ENCODE results near the gene AKAP13. TPM values are rescaled to one million over a fixed set of nuclear protein-coding genes. Genes with fewer than 3 reads are reported as not detected.
"Not testable (repeated sequence)": the region's sequence is repeated elsewhere in the genome, so short reads cannot be mapped to it uniquely, and the experiment has no call there.

The AKAP13 gene
- polyA plus RNA-seq, 3 donors, result 82.8 to 94.8 (median 88.1) TPM

GRCh38 chr15:85347264-85348047, 32.9 kb upstream of the AKAP13 start:
- DNase-seq, result not testable (repeated sequence)

GRCh38 chr15:85348048-85348766, 32.2 kb upstream of the AKAP13 start:
- DNase-seq, result not testable (repeated sequence)

- not testable (repeated sequence) for DNase-seq
Observed at GRCh38 chr15:85349062-85349461, 31.3 kb upstream of the AKAP13 start.

DNA sequence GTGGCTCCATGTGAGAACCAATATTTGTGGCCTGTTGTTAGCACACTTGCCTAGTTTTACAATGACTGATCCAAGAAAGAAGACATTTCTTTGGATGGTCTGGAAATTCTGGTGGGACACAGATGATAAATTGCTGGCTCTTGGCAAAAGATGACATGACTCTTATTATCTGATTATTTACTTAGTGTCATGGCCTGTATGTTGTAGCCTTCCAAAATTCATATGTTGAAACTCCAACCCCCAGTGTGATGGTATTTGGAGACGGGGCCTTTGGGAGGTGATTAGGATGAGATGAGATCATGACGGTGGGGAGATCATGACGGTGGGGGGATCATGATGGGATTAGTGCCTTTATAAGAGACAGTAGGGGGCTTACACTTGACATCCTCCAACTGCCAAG, 30.0 kb upstream of the AKAP13 start:
- no peak for DNase-seq

DNA sequence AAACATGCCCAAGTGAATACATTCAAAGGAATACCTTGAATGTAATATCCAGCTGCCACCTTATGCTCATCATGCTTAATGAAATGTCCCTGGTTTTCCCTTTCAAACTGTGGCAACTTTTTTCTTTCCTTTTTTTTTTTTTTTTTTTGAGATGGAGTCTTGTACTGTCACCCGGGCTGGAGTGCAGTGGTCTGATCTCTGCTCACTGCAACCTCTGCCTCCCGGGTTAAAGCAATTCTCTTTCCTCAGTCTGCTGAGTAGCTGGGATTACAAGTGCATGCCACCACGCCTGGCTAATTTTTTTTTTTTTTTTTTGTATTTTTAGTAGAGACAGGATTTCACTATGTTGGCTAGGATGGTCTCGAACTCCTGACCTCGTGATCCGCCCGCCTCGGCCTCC, 28.9 kb upstream of the AKAP13 start:
- not testable (repeated sequence) for DNase-seq

DNA sequence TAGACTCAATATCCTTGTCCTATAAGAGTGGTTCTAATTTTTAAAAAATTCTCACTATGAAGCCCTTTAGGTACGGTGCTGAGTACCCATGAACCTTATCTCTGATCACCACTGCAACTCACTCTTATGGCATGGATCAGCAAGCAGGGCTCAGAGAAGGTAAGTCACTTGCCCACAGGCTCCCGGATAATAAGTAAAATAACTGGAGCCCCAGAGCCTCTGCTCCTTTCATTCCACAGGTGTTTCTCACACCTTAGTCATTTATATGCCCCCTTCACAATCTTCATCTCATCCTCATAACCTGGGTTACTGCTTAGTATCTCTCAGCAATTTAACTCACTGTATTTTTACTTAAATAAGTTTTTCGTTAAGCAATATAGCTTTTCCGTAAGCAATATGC, 28.4 kb upstream of the AKAP13 start:
- DNase-seq, result no peak

- DNase-seq, result no peak
Observed at GRCh38 chr15:85353516-85353915, 26.9 kb upstream of the AKAP13 start.

GRCh38 chr15:85354461-85354860, 25.9 kb upstream of the AKAP13 start:
- DNase-seq, result no peak

GRCh38 chr15:85354948-85355347, 25.5 kb upstream of the AKAP13 start:
- DNase-seq, result no peak

- DNase-seq, result no peak
Observed at GRCh38 chr15:85356276-85356675, 24.1 kb upstream of the AKAP13 start.

GRCh38 chr15:85361323-85361722, 19.1 kb upstream of the AKAP13 start:
- no peak for DNase-seq

GRCh38 chr15:85362436-85363081, 17.8 kb upstream of the AKAP13 start:
- DNase-seq, result no peak

DNA sequence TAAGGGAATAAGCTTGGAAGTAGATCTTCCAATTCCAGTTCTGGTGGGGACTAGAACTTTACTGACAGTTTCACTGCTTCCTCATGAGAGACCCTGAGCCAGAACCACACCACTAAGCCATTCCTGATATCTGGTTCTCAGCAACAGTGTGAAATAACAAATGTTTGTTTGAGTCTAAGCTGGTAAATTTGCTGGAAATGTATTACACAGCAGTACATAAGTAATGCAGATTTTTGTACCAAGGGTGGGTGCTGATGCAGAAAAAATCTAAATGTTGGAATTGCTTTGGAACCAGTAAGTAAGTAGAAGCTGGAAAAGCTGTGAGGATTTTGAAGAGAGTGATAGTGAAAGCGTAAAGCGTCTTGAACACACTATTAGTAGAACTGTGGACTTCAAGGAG, 14.4 kb upstream of the AKAP13 start:
- DNase-seq, result no peak

- DNase-seq, result no peak
Observed at GRCh38 chr15:85367741-85368140, 12.7 kb upstream of the AKAP13 start.

- DNase-seq, result no peak
Observed at GRCh38 chr15:85374831-85375230, 5.6 kb upstream of the AKAP13 start.

DNA sequence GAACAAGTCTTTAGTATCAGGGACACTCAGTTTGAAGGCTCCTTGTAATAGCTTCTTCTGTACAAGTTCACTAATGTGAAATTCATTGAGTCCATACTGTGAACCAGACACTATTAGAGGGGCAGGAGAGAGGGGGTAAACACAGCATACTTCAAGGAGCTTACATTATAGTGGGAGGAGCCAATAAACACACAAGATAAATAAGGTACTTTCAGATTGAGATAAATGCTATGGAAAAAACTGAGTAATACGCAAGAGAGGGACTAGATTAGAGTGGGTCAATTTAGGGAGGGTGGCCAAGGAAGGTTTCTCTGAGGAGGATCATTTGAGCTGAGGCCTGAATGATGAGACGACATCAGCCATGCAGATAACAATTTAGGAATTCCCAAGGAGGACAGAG, 3.1 kb upstream of the AKAP13 start:
- no peak for DNase-seq

- DNase-seq, result no peak
Observed at GRCh38 chr15:85377986-85378385, 2.4 kb upstream of the AKAP13 start.

- DNase-seq, result no peak
Observed at GRCh38 chr15:85379403-85380131, 836 bp upstream of the AKAP13 start.

GRCh38 chr15:85380812-85381642, 624 bp downstream of the AKAP13 start:
- DNase-seq, result peak; percentile 44

DNA sequence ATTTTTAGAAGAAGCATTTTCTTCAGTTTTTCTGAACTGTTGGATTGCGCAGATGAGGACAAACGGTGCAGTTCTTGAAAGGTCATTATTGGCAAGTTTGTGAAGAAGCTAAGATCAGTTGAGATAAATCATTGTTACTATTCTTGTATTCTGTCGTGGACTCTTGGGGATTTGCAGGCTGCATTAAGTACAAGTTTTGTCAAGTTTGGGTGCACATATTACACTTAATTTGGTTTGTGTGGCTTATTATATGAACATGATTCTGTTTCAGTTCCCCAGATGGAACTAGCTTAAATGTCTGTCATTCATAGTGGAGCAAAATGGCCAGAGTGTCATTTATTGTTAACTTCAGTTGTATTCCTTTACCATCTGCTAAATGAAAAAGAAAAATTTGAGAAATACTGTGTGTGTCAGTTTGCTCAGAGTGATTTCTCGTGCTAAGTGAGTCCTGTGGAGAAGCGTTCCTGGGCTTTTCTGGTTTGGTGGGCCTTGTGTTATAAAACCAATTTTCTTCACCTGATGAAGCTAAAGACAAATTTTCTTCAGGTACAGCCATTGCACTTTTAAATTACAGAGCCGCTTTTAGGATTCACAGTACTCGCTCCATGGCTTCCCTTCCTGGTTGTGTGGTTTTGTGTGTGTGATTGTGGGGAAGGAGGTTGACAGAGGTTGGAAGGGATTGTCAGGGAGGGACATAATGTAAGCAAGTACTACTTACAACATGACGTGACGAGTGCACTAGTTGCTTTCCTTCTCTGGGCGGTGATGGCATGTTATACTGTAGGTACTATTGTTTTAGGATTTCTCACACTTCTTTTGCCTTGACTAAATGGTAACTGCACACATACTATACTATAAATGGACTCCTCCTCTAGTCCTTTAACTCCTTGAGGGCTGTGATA, 1.7 kb downstream of the AKAP13 start:
- no peak for DNase-seq
